H9 (cell line): ENCODE measurements around the gene ST6GALNAC2. TPM values are rescaled to one million over a fixed set of nuclear protein-coding genes. Genes with fewer than 3 reads are reported as not detected.
"Not testable (repeated sequence)": the region's sequence is repeated elsewhere in the genome, so short reads cannot be mapped to it uniquely, and the experiment has no call there.

Source experiments
- DNase-seq: peaks from one replicate; pipeline ENCODE4 v3.0.0-alpha.2; 2017
- H2AFZ ChIP-seq: one replicate; pipeline ENCODE4 v1.6.1; 2013; ENCODE audit warnings: mild to moderate bottlenecking, low read length, control low read depth, moderate library complexity
- H2AK5ac ChIP-seq: 2 replicates; pipeline ENCODE4 v1.6.1; 2013; ENCODE audit warnings: low read length, control low read depth, mixed read lengths; ENCODE audit not compliant: insufficient read length
- H2BK120ac ChIP-seq: one replicate; pipeline ENCODE4 v1.6.1; 2013; ENCODE audit warnings: low read depth, mild to moderate bottlenecking, low read length, control low read depth, inconsistent platforms; ENCODE audit not compliant: poor library complexity, severe bottlenecking
- H2BK12ac ChIP-seq: 2 replicates; pipeline ENCODE4 v1.6.1; 2013; ENCODE audit warnings: low read length, control low read depth, mixed read lengths, low read depth; ENCODE audit not compliant: insufficient read length
- H2BK15ac ChIP-seq: 2 replicates; pipeline ENCODE4 v1.6.1; 2013; ENCODE audit warnings: low read depth, low read length, control low read depth
- H2BK20ac ChIP-seq: one replicate; pipeline ENCODE4 v1.6.1; 2013; ENCODE audit warnings: low read depth, mild to moderate bottlenecking, low read length, control low read depth, inconsistent platforms; ENCODE audit not compliant: poor library complexity, severe bottlenecking
- H2BK5ac ChIP-seq: 2 replicates; pipeline ENCODE4 v1.6.1; 2013; ENCODE audit warnings: low read length, control low read depth, mixed read lengths; ENCODE audit not compliant: insufficient read length
- H3K14ac ChIP-seq: 2 replicates; pipeline ENCODE4 v1.6.1; 2013; ENCODE audit warnings: low read length, control low read depth; ENCODE audit not compliant: insufficient read depth
- H3K18ac ChIP-seq: 2 replicates; pipeline ENCODE4 v1.6.1; 2013; ENCODE audit warnings: low read depth, mild to moderate bottlenecking, mixed read lengths, low read length, control low read depth; ENCODE audit not compliant: insufficient read length
- H3K23ac ChIP-seq: 2 replicates; pipeline ENCODE4 v1.6.1; 2013; ENCODE audit warnings: low read length, control low read depth, mixed read lengths, low read depth; ENCODE audit not compliant: insufficient read length
- H3K23me2 ChIP-seq: 2 replicates; pipeline ENCODE4 v1.6.1; 2013; ENCODE audit warnings: low read depth, mild to moderate bottlenecking, mixed read lengths, low read length, control low read depth; ENCODE audit not compliant: insufficient read length, poor library complexity, severe bottlenecking
- H3K27ac ChIP-seq: 2 replicates; pipeline ENCODE4 v1.5.1; 2013; ENCODE audit warnings: low read length, control low read depth, mixed read lengths, low read depth; ENCODE audit not compliant: insufficient read length
- H3K27me3 ChIP-seq: 2 replicates; pipeline ENCODE4 v1.6.1; 2013; ENCODE audit warnings: low read length, control low read depth, inconsistent platforms; ENCODE audit not compliant: insufficient read depth
- H3K4ac ChIP-seq: 2 replicates; pipeline ENCODE4 v1.6.1; 2013; ENCODE audit warnings: low read depth, mild to moderate bottlenecking, control low read depth, inconsistent platforms, low read length, moderate library complexity
- H3K4me1 ChIP-seq: 2 replicates; pipeline ENCODE4 v1.6.1; 2013; ENCODE audit warnings: low read length, control low read depth, inconsistent platforms; ENCODE audit not compliant: insufficient read depth
- H3K4me2 ChIP-seq: 2 replicates; pipeline ENCODE4 v1.6.1; 2013; ENCODE audit warnings: low read length, control low read depth, mixed read lengths; ENCODE audit not compliant: insufficient read length, insufficient read depth
- H3K56ac ChIP-seq: 2 replicates; pipeline ENCODE4 v1.6.1; 2013; ENCODE audit warnings: low read depth, mild to moderate bottlenecking, mixed read lengths, low read length, control low read depth; ENCODE audit not compliant: insufficient read length
- H3K79me1 ChIP-seq: 2 replicates; pipeline ENCODE4 v1.6.1; 2013; ENCODE audit warnings: low read depth, mild to moderate bottlenecking, moderate library complexity, low read length, control low read depth, inconsistent platforms; ENCODE audit not compliant: insufficient read depth, poor library complexity, severe bottlenecking
- H3K79me2 ChIP-seq: 2 replicates; pipeline ENCODE4 v1.6.1; 2013; ENCODE audit warnings: low read length, control low read depth, inconsistent platforms; ENCODE audit not compliant: insufficient read depth
- H3K9ac ChIP-seq: 2 replicates; pipeline ENCODE4 v1.6.1; 2013; ENCODE audit warnings: low read length, control low read depth, mixed read lengths; ENCODE audit not compliant: insufficient read length; ENCODE audit errors: extremely low read depth
- H3K9me3 ChIP-seq: one replicate; pipeline ENCODE4 v1.6.1; 2013; ENCODE audit warnings: low read depth, low read length, inconsistent platforms; ENCODE audit not compliant: control insufficient read depth
- H3T11ph ChIP-seq: one replicate; pipeline ENCODE4 v1.6.1; 2013; ENCODE audit warnings: mild to moderate bottlenecking, low read length, control low read depth, inconsistent platforms
- H4K20me1 ChIP-seq: one replicate; pipeline ENCODE4 v1.6.1; 2013; ENCODE audit not compliant: control insufficient read depth, insufficient read length, insufficient read depth
- H4K5ac ChIP-seq: 2 replicates; pipeline ENCODE4 v1.6.1; 2013; ENCODE audit warnings: low read depth, mild to moderate bottlenecking, mixed read lengths, low read length, control low read depth; ENCODE audit not compliant: insufficient read length
- H4K8ac ChIP-seq: replicated peaks from 2 replicates; pipeline ENCODE4 v1.6.1; 2013; ENCODE audit warnings: low read length, control low read depth, mixed read lengths, low read depth; ENCODE audit not compliant: insufficient read length
- H4K91ac ChIP-seq: 2 replicates; pipeline ENCODE4 v1.6.1; 2013; ENCODE audit warnings: low read depth, mild to moderate bottlenecking, moderate library complexity, mixed read lengths, low read length, control low read depth; ENCODE audit not compliant: insufficient read length
- H3K27ac Mint-ChIP-seq, 3 experiments: 2 replicates in 2 of 3; 3 replicates in 1 of 3; pipeline ENCODE4 v1.8.0; 2020 to 2021; ENCODE audit warnings: mixed read lengths in 3 of 3, mild to moderate bottlenecking in 1 of 3, moderate library complexity in 1 of 3
- H3K27me3 Mint-ChIP-seq: 2 replicates; pipeline ENCODE4 v1.8.0; 2021; ENCODE audit warnings: low read depth, mild to moderate bottlenecking, moderate library complexity, mixed read lengths
- H3K36me3 Mint-ChIP-seq, 3 experiments: 2 replicates in 2 of 3; 3 replicates in 1 of 3; pipeline ENCODE4 v1.8.0; 2020 to 2021; ENCODE audit warnings: low read depth in 3 of 3, mixed read lengths in 3 of 3; ENCODE audit not compliant: insufficient read depth in 1 of 3
- H3K4me1 Mint-ChIP-seq, 2 experiments: 2 replicates each; pipeline ENCODE4 v1.8.0; 2020; ENCODE audit warnings: mixed read lengths in 2 of 2
- H3K4me3 Mint-ChIP-seq, 2 experiments: 2 replicates in 1 of 2; 3 replicates in 1 of 2; pipeline ENCODE4 v1.8.0; 2020 to 2021; ENCODE audit warnings: mild to moderate bottlenecking in 2 of 2, mixed read lengths in 2 of 2, moderate library complexity in 1 of 2
- H3K9me3 Mint-ChIP-seq, 2 experiments: 2 replicates in 1 of 2; 3 replicates in 1 of 2; pipeline ENCODE4 v1.8.0; 2020; ENCODE audit warnings: mild to moderate bottlenecking in 2 of 2, mixed read lengths in 2 of 2, moderate library complexity in 1 of 2
- CTCF ChIP-seq: fragments of 200-600 bp; sonication (generic); conservative IDR thresholded peaks from 3 replicates; pipeline ENCODE4 v1.8.0; 2021; ENCODE audit warnings: antibody characterized with exemption, mild to moderate bottlenecking
- WGBS: extraction: QIAGEN DNeasy Blood & Tissue Kit; methylation state at CpG from one replicate; pipeline ENCODE4 v1.1.7; 2013; ENCODE audit warnings: missing lambda C conversion rate, low lambda C conversion rate, mixed read lengths; ENCODE audit not compliant: insufficient read length; ENCODE audit errors: extremely low coverage; 5-methylcytosine and 5-hydroxymethylcytosine counted together
- total RNA-seq: library from RNA; stranded (reverse); gene quantifications from 2 replicates; pipeline ENCODE4 v1.2.1, GENCODE V29; 2021

The ST6GALNAC2 gene
- total RNA-seq, 1 experiment from 2014 or later = 0.46 TPM

DNA sequence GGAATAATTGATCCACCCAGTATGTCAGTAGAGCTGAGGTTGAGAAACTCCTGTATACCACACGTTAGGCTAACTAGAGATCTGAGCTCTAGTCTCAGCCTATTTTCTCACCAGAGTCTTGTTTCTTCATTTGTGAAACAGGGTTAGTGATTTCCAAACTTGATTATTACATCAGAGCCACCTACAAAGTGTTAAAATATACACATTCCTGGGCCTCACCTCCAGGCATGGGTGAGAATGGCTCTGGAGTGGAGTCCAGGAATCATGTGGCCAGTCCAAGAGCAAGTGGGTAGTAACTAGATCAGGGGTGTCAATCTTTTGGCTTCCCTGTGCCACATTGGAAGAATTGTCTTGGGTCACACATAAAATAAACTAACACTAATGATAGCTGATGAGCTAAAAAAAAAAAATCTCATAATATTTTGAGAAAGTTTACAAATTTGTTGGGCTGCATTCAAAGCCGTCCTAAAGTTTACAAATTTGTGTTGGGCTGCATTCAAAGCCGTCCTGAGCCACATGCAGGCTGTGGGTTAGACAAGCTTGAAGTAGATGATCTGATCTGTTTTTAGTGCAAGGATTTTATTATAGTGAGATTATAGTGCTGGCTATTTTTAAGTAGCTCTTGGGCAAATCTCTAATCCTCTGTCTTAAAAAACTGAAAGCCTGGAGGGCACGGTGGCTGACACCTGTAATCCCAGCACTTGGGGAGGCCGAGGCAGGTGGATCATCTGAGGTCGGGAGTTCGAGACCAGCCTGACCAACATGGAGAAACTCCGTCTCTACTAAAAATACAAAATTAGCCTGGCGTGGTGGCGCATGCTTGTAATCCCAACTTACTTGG is 25.4 kb downstream of the ST6GALNAC2 start:
- no peak overlapping the region for H2AK5ac ChIP-seq
- no peak overlapping the region for H3K14ac ChIP-seq
- Mint-ChIP-seq H3K36me3 (peaks cover 42 to 67% (median 61%) of the 10 kb centered on the region in 3 experiments), H3K27ac (peak overlapping the region; percentile 11 to 80 (median 42); a peak in 4 of 7 replicates), H3K4me3 (peak overlapping the region; percentile 69 to 97), H3K4me1 (peaks cover 31 to 45% of the 10 kb centered on the region in 2 experiments), H3K27me3 (no peaks in the 10 kb centered on the region; the same call in 1 of the 2 replicates), H3K9me3 (no peaks in the 10 kb centered on the region; a peak in 1 of 5 replicates)
- H2BK20ac ChIP-seq = no peak overlapping the region
- no peak overlapping the region for H4K91ac ChIP-seq
- H3K79me2 ChIP-seq = peaks cover 35% of the 10 kb centered on the region
- no peaks in the 10 kb centered on the region for H4K20me1 ChIP-seq
- H3K23me2 ChIP-seq = peaks cover 6% of the 10 kb centered on the region
- no CpG with 5 or more reads among the region's 10 CpGs for WGBS
- no peak overlapping the region for H2BK120ac ChIP-seq
- no peaks in the 10 kb centered on the region for H3K9me3 ChIP-seq
- H4K8ac ChIP-seq = no peak overlapping the region
- no peak overlapping the region for H3K27ac ChIP-seq
- H3T11ph ChIP-seq = no peak overlapping the region
- H3K56ac ChIP-seq = no peak overlapping the region
- H3K4ac ChIP-seq = no peak overlapping the region
- peak overlapping the region; percentile 95 for H3K4me2 ChIP-seq
- no peaks in the 10 kb centered on the region for H3K4me1 ChIP-seq
- no peak for TF ChIP-seq CTCF
- no peak overlapping the region for H2AFZ ChIP-seq
- no peak overlapping the region for H4K5ac ChIP-seq
- H3K27me3 ChIP-seq = no peaks in the 10 kb centered on the region
- H2BK15ac ChIP-seq = no peak overlapping the region
- H3K9ac ChIP-seq = peak overlapping the region; percentile 37
- H2BK5ac ChIP-seq = no peak overlapping the region
- H2BK12ac ChIP-seq = no peak overlapping the region
- peaks cover 2% of the 10 kb centered on the region for H3K79me1 ChIP-seq
- no peak overlapping the region for H3K23ac ChIP-seq
- no peak for DNase-seq
- H3K18ac ChIP-seq = no peak overlapping the region

DNA sequence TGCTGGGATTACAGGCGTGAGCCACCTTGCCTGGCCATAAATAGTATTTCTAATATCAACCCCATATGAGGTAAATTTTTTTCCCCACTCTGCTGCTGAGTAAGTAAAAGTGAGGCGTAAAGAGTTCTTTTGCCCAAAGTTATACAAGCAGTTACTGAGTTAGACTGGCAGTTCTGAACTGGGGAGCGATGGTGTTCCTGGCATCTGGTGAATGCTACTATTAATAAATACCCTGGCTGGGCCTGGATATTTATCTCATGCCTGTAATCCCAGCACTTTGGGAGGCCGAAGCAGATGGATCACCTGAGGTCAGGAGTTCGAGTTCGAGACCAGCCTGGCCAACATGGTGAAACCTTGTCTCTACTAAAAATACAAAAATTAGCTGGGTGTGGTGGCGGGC is 26.2 kb downstream of the ST6GALNAC2 start:
- Histone ChIP-seq H3K9ac (peak overlapping the region; percentile 33), H3K4me2 (peak overlapping the region; percentile 95), H3K79me2 (peaks cover 35% of the 10 kb centered on the region)
- not testable (repeated sequence) for H4K8ac ChIP-seq, H4K5ac ChIP-seq, H3K23me2 ChIP-seq, H3K18ac ChIP-seq, H2BK5ac ChIP-seq, H2AK5ac ChIP-seq, H3K23ac ChIP-seq, DNase-seq, H3K27me3 ChIP-seq, H3K9me3 Mint-ChIP-seq, H3K4ac ChIP-seq, H3K56ac ChIP-seq, H3K9me3 ChIP-seq, H3T11ph ChIP-seq, H3K4me1 ChIP-seq, H4K20me1 ChIP-seq, H3K27ac ChIP-seq, H3K14ac ChIP-seq, H3K27me3 Mint-ChIP-seq, H3K79me1 ChIP-seq, H2BK120ac ChIP-seq, H2BK20ac ChIP-seq, H2BK15ac ChIP-seq, H2BK12ac ChIP-seq, H4K91ac ChIP-seq, H2AFZ ChIP-seq
- H3K4me3 Mint-ChIP-seq = peak overlapping the region; percentile 97 to 98
- peaks cover 40 to 60% (median 53%) of the 10 kb centered on the region in 3 experiments for H3K36me3 Mint-ChIP-seq
- no CpG with 5 or more reads among the region's 7 CpGs for WGBS
- H3K27ac Mint-ChIP-seq = peak overlapping the region in 2 of 3 experiments; percentile 32 to 100; a peak in 2 of 7 replicates
- H3K4me1 Mint-ChIP-seq = peaks cover 30 to 44% of the 10 kb centered on the region in 2 experiments
